RCC 7860 (cell line): ENCODE results near the gene CEND1.

Experiments
- DNase-seq: peaks from one replicate; pipeline ENCODE4 v3.0.0-alpha.2; 2015; ENCODE audit warnings: low spot score
- FAIRE-seq: peaks from 2 replicates; lab custom pipeline; 2012; peaks lifted over from hg19 to GRCh38; lab: Jason Lieb, UNC

Gene CEND1

DNA sequence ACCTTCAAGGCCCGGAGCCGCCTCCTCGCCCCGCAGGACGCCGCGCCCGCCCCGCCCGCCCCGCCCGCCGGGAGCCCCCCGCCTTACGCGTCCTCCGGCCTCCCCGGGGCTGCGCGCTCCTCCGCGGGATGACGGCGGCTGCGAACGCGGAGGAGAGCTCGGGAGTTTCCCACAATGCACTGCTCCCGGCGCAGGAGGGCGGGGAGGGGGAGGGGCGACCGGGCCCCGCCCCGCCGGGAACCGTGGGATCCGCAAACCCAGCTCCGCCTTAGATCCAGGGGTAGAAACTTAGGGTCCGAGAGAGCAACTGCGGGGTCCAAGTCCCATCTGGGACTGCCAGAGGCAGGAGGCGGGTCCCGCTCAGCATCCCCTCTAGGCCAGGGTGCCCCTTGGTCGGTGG, at the start of gene CEND1:
TSS of gene CEND1 (minus strand) at position 148 of the 400 bp plus-strand sequence. CDS start 1,514 bp downstream, outside the sequence.
- DNase-seq (no peak), FAIRE-seq (no peak)

DNA sequence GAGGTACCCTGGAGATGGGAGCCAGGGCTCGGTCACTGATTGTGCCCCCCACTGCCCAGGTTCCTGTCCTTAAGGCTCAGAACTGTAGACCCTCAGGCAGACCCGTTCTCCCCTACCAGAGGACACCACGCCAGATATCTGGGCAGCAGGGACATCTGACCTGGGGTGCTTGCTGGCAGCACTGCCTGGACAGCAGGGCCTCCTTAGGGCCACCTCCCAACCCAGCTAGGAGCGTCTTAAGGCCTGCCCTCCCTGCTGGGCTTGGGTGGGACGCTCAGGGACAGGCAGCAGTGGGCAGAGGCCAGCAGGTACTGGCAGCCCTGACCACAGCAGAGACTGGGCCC, 49.4 kb upstream of the CEND1 start:
- DNase-seq (no peak), FAIRE-seq (no peak)

DNA sequence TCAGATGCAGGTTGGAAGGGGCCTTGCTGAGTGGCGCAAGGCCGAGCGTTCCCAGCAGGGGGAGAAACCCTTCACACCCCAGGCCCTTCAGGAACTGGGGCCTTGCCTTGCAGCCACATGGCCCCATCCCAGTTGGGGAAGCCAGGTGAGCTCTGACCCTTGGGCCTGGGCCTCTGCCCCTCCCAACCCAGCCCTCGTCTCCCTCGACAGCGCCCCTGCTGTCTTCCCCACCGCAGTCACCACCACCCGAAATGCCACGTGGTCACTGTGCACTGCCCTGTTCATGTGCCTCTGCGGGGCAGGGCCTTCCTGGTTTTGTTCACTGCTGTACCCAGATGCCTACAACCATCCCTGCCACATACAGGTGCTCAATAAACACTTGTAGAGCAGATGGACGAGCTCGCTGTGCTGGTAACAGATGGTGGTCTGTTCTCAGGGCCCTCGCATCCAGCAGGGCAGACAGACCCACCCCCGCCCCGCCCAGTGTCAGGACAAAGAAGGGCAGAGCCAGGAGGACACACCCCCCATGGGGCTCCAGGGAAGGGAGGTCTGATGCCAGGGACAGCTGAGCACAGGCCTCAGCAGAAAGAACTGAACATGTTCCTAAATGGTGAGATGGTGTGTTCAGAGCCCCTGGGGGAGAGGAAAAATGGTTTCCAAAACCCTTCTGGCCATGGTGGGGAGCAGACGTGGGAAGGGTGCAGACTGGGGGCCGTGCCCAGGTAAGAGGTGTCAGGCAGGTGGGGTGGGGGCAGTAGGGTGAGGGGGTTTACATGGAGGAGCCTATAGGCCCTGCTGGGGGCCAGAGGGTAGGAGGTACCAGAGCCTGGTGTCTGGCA, 48.8 kb upstream of the CEND1 start:
- FAIRE-seq (no peak), DNase-seq (no peak)

DNA sequence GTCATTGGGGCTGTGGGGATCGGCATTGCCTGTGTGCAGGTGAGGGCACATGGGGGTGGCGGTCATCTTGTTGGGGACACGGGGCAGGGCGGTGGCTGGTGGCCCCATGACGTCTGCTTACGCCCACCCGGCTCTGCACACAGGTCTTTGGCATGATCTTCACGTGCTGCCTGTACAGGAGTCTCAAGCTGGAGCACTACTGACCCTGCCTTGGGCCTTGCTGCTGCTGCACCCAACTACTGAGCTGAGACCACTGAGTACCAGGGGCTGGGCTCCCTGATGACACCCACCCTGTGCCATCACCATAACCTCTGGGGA, 48.1 kb upstream of the CEND1 start:
- DNase-seq (no peak), FAIRE-seq (no peak)

DNA sequence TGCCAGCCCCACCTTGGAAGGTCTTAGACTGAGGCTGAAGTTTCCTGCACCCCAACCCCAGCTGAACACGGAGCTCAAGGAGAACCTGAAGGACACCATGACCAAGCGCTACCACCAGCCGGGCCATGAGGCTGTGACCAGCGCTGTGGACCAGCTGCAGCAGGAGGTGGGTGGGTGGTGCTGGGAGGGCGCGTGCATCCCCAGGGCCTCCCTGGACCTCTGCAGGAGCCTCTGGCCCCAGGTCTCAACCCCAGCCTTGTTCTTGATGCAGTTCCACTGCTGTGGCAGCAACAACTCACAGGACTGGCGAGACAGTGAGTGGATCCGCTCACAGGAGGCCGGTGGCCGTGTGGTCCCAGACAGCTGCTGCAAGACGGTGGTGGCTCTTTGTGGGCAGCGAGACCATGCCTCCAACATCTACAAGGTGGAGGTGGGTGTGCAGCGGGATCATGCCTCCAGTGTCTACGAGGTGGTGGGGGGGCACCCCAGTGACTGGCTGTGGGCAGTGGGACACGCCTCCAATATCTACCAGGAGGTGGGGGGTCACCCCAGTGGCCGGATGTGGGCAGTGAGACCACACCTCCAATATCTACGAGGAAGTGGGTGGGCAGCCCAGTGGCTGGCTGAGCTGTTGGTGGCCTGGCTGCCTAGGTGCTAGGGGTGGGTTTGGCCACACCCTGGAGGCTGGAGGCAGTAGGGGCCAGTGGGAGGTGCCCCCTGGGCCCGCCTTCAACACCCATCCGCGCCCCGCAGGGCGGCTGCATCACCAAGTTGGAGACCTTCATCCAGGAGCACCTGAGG, 47.5 kb upstream of the CEND1 start:
- DNase-seq (no peak), FAIRE-seq (no peak)

DNA sequence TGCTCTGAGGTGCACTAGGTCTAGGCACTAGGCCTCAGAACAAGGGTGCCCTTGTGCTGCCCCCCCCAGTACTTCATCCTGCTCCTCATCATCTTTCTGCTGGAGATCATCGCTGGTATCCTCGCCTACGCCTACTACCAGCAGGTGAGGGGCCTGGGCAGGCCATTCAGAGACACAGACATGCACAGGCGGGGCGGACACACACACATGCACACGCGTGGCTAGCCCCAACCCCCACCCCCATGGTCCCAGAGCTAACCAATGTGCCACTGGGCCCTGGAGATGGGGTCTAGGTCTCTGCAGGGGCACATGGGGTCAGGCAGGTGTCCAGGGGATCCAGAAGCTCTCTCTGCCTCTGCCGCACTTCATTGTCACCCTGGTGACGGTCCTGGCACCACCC, 46.8 kb upstream of the CEND1 start:
- no peak for FAIRE-seq
- no peak for DNase-seq

DNA sequence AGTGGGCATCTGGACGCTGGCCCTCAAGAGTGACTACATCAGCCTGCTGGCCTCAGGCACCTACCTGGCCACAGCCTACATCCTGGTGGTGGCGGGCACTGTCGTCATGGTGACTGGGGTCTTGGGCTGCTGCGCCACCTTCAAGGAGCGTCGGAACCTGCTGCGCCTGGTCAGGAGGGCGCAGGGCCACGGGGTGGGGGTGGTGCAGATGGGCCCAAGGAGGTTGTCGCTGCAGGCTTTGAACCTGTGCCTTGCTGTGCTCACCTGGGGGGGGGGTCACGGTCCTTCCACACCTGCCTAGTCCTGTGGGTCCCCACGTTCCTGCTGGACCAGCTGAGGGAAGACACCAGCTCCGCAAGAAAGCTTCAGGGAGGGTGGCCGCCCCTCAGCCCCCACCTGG, 46.4 kb upstream of the CEND1 start:
- FAIRE-seq (no peak), DNase-seq (no peak)

DNA sequence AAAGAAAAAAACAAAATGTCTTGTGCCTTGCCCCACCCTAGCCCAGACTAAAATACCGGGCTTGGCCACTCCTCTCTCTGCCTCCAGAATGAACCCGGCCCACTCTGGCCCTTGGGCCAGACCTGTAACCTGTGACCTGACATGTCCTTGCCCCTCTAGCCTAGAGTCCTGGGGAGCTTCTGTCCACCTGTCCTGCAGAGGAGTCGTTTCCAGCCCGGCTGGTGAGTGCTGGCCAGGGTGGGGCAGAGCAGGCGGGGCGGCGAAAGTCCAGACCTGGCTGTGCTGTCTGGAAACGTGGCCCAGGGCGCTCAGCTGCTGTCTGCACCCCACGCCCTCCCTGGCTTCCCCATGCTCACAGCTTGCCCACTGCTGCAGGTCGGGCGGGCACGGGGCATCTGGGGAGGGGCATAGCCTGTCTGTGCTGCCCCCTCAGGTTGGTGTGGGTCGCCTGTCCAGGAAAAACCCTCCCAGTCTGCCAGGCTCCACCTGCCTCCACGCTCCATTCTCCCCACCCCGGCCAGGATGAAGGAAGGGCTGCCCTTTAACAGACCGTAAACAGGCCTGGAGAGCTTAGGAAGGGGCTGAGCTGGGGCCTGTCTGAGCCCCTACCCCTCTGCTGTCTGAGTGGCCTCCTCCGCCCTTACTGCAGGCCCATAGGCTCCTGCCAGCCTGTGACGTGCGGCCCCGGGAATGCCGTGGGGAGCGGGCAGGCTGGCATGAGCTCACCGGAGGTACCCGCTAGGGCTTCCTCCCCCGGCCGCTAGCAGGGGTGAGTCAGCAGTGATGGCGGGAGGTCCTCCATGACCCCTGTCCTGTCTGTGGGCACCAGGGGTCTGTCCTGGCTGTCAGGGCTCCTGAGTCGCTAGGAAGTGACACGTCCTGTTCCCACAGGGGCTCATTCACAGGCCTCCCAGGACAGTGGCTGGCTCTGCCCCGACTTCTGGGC, 44.8 kb upstream of the CEND1 start:
- FAIRE-seq (peak; percentile 91), DNase-seq (peak; percentile 97)

DNA sequence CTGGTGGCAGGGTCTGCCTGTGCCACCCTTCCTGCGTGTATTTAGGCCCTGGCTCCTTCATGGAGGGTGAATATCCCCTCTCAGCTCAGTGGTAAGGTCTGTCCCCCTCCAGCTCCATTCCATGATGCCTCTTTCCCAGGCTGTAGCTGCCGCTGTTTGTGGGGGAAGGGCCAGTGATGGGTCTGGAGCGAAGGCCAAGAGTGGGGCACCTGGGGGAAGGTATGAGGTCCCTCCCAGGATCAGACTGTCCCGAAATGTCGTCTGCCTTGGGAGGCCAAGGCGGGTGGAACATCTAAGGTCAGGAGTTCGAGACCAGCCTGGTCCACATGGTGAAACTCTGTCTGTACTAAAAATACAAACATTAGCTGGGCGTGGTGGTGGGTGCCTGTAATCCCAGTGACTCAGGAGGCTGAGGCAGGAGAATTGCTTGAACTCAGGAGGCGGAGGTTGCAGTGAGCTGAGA, 44.0 kb upstream of the CEND1 start:
- peak; percentile 31 for FAIRE-seq
- DNase-seq = no peak

DNA sequence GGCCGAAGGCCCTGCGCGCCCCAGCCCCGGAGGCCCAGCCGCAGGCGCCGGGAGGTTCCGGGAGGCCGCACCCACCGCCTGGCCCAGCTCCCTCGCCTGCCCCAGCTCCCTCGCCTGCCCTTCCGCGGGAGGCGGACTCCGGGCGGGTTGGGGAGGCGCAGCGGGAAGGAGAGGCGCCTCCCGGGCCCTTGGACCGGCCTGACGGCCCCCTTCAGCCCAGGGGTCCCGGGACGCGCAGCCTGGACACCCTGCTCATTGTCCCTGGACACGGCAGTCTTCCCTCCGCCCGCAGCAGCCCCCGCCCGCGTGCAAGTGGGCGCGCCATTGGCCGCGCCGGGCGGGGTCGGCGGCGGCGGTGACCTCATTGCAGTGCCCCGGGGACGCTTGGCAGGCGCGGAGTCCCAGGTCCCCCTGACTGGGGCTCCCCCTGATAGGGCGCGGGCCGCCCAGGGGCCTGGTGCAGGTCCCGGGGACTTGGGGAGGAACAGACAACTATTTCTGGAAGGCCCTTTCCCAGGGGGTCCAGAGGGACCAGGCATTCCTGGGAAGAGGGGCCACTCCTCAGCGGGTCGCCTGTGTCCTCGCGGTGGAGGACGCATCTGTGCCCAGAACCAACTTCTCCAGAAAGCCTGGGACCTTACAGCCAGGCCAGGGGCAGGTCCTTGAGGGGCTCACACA, 43.4 kb upstream of the CEND1 start:
- DNase-seq = no peak

DNA sequence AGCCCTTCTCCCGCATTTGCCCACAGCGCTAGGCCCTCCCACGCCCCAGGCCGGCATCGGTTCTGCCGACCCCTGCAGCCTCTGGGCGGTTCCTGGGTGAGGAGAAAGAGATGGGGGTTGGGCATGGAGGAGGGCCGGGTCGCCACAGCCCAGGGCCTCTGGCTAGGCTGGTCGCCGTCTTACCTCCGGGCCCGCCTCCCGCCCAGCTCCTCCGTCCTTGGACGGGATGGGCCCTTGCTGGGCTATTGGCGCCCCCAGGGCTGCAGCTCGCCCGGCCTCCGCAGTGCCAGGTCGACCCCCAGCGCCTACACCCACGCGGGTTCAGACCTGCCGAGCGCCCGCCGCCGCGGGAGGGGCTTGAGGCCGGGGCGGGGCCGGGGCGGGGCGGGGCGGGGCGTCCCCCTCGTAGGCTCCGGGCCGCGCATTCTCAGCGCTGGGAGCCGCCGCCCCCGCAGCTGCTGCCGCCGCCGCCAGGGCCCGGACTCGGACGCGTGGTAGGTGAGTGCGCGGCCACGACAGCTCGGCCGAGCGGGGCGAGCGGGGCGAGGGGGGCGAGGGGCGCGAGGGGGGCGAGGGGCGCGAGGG, 42.7 kb upstream of the CEND1 start, which contains the start of gene CD151:
TSS of gene CD151 (plus strand) at position 424 of the 585 bp plus-strand sequence. CDS start 3,118 bp downstream, outside the sequence.
- DNase-seq = peak; percentile 59
- FAIRE-seq = no peak

More for the DNA sequence above, 43.4 kb upstream of the CEND1 start:
- FAIRE-seq = no peak

DNA sequence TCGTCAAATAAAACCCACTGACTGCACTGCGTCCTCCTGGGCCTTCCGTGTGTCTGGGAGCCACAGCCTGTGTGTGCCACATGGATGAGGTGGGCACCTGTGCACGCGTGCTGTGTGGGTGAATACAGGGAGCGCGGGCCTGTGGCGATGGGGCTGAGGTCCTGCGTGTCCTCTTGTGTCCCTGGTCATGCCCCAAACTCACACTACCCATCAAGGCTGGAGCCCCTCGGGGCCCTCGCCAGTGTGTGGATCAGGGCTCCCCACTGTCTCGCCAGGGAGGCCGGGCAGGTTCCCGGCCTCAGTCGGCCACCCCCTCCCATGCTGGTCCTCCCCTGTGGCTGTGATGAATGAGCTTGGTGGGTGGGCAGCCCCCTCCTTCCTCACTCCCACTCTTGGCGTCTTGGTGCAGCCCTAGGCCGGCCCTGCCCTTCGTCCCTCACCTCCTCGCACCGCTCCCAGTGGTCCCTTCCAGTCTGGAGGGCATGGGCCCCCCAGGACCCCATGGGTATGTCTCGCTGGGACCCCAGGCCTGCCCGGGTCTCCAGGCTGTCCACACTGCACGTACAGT, 42.2 kb upstream of the CEND1 start:
- FAIRE-seq (no peak), DNase-seq (no peak)

DNA sequence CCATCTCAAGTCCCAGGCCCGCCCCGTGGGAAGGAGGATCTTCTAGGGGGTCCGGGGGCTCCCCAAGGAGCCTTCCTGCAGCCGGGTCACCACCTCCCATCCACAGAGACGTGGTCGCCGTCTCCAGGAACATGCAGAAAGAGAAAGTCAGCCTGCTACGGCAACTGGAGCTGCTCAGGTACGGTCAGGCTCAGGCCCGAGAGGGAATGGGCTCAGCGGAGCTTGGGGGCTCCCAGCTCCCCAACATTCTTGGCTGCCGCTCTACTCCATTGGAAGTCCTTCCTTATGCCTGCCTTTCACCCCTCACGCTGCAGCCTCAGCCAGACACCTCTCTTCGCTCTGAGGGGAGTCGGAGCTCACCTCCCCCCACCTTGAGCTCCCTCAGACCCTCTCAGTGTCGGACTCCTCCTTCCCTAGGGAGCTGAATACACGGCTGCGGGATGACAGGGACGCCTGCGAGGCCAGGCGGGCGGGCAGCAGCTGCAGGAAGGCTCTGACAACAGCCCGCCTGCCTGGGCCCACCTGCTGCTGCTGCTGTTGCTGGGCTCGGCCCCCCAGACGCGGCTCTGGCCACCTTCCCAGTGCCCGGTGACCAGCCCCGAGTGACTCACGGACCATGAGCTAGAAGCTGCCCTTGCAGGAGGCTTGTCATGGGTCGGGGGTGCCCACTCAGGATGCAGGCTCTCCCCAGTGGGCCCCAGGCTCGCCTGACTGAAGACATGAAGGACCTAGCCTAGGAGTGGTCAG, 41.4 kb upstream of the CEND1 start:
- peak; percentile 70 for FAIRE-seq
- peak; percentile 87 for DNase-seq

DNA sequence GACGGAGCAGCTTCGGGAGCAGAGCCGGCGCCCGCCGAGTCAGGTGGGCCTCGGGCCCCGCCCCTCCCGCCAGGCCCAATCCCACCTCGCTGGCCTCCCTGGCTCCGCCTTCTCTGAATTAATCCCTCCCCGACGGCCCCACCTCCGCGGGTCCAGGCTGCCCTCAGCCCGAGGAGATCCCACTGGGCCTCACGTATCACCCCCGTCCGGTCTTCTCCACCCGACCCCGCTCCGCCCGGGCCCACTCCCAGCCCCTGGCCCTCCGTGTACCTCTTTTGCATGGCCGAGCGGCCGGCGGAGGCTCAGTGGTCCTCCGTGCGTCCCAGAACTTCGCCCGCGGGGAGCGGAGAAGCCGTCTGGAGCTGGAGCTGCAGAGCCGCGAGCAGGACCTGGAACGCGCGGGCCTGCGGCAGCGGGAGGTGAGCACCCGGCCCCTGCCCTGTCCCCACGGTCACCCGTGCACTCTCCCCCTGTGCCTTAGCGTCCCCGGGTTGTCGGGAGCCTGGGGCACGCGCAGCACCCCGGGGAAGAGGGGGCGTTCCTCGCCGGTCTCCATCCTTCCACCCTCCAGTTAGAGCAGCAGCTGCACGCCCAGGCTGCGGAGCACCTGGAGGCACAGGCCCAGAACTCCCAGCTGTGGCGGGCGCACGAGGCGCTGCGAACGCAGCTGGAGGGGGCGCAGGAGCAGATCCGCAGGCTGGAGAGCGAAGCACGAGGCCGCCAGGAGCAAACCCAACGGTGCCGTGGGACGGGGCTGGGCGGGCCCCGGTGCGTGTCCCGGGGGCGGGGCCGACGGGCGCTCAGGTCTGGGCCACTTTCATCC, 40.6 kb upstream of the CEND1 start:
- DNase-seq = no peak

DNA sequence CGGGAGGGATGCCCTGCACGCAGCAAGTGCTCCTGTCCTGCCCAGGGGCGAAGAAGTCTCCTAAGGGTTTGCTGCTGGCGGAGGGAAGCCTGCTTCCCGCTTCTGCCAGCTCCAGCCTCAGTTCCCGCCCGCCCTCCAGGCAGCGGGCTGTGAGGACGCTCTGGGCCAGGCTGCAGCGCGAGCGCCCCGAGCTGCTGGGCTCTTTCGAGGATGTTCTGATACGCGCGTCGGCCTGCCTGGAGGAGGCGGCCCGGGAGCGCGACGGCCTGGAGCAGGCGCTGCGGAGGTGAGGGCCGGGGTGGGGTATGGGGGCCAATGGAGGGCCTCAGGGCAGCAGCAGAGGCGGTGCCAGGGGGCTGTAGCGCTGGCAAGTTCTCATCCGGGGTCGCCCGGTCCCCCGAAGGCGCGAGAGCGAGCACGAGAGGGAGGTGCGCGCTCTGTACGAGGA, 40.0 kb upstream of the CEND1 start:
- FAIRE-seq = no peak
- no peak for DNase-seq

More for the DNA sequence above, 40.6 kb upstream of the CEND1 start:
- FAIRE-seq = no peak

DNA sequence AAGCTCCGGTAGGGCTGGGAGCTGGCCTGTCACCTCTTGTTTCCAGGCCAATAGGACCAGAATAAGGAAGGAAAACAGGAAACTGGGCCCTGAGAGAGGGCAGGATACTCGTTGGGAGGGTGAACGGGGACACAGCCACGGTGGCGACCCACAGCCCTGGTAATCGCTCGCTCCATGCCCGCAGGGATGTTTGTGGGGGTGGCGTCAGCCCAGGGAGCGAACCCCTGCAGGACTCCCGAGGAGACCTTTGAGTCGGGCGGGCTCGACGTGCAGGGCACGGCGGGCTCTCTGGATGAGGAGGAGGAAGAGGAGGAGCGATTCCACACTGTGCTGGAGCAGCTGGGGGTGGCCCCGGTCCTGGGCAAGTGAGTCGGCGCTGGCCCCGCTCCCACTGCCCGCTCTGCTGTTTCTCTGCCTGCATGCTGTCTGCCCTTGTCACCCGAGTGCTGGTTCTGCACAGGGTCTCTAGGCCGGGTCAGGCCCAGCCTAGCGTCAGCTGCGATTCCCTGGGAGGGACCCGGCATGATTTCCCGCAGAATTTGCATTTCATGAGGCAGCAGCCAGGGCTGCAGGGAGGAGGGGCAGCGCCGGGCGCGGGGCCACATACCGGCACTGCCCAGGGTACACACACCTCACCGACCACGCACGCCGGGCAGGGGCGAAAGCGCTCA, 39.4 kb upstream of the CEND1 start:
- DNase-seq (peak; percentile 60), FAIRE-seq (no peak)

DNA sequence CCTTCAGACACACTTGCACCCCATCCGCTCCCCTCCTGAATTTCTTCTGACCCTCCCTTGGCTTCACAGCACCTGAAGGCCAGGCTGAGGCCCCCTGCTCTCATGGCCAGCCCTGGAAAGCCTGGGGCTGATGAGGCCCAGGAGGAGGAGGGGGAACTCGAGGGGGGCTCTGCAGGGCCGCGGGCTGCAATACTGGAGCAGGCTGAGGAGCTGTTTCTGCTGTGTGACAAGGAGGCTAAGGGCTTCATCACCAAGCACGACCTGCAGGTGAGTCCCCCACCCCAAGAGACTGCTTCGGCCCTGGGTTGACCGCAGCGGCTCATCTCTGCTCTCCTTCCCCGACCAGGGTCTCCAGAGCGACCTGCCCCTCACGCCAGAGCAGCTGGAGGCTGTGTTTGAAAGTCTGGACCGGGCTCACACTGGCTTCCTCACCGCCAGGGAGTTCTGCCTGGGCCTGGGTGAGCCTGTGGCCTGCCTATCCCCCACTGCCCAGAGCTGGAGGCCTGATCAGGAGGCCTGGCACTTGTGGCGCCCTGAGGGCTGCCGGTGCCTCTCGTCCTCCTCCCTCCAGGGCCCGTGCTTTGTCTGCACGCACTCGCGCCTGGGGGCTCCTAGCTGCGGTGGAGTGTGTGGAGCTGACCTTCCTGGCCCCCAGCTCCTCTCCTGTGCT, 38.8 kb upstream of the CEND1 start:
- no peak for FAIRE-seq
- no peak for DNase-seq
